SK-N-SH treated with all-trans-retinoic acid at 6 μM for 48 hours (cell line): ENCODE results near the gene COG4.

Experiments
- GLIS3 ChIP-seq: fragments of 250-450 bp; sonication (Bioruptor Pico); IDR thresholded peaks from 2 replicates; pipeline ENCODE4 v1.5.0; 2020; ENCODE audit warnings: mild to moderate bottlenecking, moderate library complexity
- ISL1 ChIP-seq: fragments of 250-450 bp; sonication (Bioruptor Pico); IDR thresholded peaks from 2 replicates; pipeline ENCODE4 v2.1.2; 2022; ENCODE audit warnings: mild to moderate bottlenecking, moderate library complexity
- PPARA ChIP-seq: fragments of 250-450 bp; sonication (Bioruptor Pico); IDR thresholded peaks from 2 replicates; pipeline ENCODE4 v1.5.0; 2020; ENCODE audit warnings: mild to moderate bottlenecking, borderline replicate concordance
- SNAI2 ChIP-seq: fragments of 250-450 bp; sonication (Bioruptor Pico); IDR thresholded peaks from 2 replicates; pipeline ENCODE4 v1.5.0; 2020; ENCODE audit warnings: mild to moderate bottlenecking, moderate library complexity
- TOX ChIP-seq: fragments of 250-450 bp; sonication (Bioruptor Pico); IDR thresholded peaks from 2 replicates; pipeline ENCODE4 v1.8.0; 2021; ENCODE audit warnings: mild to moderate bottlenecking, moderate library complexity, borderline replicate concordance
- ZNF565 ChIP-seq: fragments of 450-650 bp; formaldehyde crosslinking; conservative IDR thresholded peaks from 2 replicates; pipeline ENCODE4 v1.5.0; 2020; ENCODE audit warnings: low read depth, mild to moderate bottlenecking, moderate library complexity
- ZNF70 ChIP-seq: fragments of 450-650 bp; formaldehyde crosslinking; IDR thresholded peaks from 2 replicates; pipeline ENCODE4 v1.5.0; 2020; ENCODE audit warnings: mild to moderate bottlenecking, moderate library complexity
- TF ChIP-seq, protein P1 (sequence below): fragments of 250-450 bp; sonication (Bioruptor Pico); IDR thresholded peaks from 2 replicates; pipeline ENCODE4 v1.8.0; 2020; ENCODE audit warnings: mild to moderate bottlenecking, moderate library complexity, borderline replicate concordance

DNA sequence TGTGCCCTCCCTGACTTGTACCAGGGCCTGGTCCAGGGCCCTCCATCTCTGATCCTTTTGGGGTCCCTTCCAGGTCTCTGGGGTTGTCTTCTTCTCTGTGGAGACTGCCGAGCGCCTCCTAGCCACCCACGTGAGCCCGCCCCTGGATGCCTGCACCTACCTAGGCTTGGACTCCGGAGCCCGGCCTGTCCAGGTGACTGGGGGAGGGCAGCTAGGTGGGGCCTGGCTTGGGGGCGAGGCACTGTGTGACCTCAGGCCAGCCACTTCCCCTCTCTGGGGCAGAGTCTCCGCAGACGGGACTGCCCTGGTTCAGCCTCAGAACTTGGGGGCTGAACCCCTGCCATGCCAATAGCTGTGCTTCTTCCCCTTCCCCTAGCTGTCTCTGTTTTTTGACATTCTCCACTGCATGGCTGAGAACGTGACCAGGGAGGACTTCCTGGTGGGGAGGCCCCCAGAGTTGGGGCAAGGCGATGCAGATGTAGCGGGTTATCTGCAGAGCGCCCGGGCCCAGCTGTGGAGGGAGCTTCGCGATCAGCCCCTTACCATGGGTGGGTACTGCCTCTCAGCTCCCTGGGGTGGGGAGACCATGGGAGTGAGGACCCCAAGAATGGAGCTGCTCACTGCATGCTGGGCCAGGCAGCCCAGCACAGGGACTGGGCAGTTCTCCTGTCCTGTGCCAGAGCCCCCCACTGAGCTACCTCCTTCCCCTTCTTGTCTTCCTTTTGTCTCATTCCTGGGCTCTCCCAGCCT is 54.4 kb downstream of the COG4 start:
- TF ChIP-seq, protein P1, sequence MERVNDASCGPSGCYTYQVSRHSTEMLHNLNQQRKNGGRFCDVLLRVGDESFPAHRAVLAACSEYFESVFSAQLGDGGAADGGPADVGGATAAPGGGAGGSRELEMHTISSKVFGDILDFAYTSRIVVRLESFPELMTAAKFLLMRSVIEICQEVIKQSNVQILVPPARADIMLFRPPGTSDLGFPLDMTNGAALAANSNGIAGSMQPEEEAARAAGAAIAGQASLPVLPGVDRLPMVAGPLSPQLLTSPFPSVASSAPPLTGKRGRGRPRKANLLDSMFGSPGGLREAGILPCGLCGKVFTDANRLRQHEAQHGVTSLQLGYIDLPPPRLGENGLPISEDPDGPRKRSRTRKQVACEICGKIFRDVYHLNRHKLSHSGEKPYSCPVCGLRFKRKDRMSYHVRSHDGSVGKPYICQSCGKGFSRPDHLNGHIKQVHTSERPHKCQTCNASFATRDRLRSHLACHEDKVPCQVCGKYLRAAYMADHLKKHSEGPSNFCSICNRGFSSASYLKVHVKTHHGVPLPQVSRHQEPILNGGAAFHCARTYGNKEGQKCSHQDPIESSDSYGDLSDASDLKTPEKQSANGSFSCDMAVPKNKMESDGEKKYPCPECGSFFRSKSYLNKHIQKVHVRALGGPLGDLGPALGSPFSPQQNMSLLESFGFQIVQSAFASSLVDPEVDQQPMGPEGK, result no peak
- TF ChIP-seq ZNF70 (no peak), ZNF565 (no peak), SNAI2 (CRISPR knock-in tag) (no peak), TOX (no peak), PPARA (CRISPR knock-in tag) (no peak), GLIS3 (CRISPR knock-in tag) (no peak), ISL1 (CRISPR knock-in tag) (no peak)
